Activated CD4-positive, alpha-beta T cell treated with anti-CD3 and anti-CD28 coated beads, Interleukin-2, Interleukin-6, amounts not matched to agents 100 ng/mL and 50 ng/mL, durations not matched to agents 16 hours and 8 hours (primary cell): ENCODE data around the gene IGF2BP1.

ENCODE experiments used
- DNase-seq: peaks from one replicate; pipeline ENCODE4 v3.0.0-alpha.2; 2020

The IGF2BP1 gene

DNA sequence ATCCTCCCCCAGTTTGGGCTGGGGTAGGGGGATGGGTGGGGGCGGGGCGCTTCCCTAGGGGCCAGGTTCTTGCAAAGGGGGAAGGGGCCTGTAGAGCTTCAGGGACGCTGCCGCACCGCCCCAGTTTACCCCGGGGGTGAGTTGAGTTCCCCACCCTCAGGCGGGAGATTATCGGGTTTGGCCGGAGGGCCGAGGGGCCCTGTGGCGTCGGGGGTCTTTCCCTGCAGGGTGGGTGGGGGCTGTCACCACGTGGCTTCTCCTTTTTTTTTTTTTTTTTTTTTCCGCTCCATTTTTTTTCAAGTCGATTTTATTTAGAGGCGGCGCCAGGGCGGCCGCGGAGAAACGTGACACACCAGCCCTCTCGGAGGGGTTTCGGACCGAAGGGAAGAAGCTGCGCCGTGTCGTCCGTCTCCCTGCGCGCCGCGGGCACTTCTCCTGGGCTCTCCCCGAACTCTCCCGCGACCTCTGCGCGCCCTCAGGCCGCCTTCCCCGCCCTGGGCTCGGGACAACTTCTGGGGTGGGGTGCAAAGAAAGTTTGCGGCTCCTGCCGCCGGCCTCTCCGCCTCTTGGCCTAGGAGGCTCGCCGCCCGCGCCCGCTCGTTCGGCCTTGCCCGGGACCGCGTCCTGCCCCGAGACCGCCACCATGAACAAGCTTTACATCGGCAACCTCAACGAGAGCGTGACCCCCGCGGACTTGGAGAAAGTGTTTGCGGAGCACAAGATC, at the start of gene IGF2BP1:
TSS of gene IGF2BP1 (plus strand) at position 283 of the 724 bp plus-strand sequence. CDS start at position 644, 361 bp downstream.
- DNase-seq: peak; percentile 28

DNA sequence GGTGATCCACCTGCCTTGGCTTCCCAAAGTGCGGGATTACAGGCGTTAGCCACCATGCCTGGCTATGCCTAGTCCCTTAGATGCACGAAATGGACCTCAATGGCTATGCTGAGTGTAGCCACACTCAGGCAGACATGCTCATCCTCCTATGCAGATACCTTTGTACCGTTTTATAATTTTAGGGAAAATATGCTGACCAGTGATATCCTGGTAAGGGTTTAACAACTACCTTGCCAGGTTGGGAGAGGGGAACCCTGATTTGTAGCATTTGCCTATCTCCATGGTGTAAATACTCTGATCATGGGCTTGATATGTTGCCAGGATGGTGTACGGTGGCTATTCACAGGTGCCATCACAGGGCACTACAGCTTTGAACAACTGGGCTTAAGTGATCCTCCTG, 45.6 kb upstream of the IGF2BP1 start:
- DNase-seq: no peak

DNA sequence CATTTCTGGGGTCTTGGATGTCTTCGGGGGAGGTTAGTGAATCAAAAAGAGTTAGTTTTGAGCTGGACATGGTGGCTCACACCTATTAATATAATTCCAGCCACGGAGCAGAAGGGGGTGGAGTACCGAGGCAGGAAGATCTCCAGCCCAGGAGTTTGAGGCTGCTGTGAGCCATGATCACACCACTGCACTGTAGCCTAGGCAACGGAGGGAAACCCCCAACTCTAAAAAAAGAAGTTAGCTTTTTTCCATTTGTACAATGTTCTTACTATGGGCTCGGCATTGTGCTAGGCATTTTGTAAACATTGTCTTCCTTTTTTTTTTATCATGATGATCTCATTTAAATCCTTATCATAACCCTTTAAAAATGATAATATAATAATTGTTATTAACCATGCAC, 44.3 kb upstream of the IGF2BP1 start:
- no peak for DNase-seq

DNA sequence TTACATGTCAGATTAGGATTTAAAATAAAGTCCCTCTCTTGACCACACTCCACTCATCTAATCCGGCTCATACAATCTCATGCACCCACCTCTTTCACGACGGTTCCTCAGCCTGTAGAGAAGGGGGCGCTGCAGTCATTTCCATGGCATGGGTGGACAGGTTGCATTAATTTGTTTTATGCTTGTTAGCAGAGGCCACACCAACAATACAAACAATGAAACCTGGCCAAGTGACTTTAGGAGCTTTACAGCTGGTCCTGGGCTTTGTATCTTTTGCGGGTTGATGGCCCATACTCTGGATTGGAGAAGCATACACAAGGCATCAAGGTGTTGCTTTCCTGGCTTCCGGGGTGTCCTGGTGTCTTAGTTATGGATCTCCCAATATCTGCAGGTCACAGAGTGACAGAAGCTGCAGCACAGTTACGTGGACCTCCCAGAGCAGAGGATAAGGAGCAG, 42.9 kb upstream of the IGF2BP1 start:
- no peak for DNase-seq

DNA sequence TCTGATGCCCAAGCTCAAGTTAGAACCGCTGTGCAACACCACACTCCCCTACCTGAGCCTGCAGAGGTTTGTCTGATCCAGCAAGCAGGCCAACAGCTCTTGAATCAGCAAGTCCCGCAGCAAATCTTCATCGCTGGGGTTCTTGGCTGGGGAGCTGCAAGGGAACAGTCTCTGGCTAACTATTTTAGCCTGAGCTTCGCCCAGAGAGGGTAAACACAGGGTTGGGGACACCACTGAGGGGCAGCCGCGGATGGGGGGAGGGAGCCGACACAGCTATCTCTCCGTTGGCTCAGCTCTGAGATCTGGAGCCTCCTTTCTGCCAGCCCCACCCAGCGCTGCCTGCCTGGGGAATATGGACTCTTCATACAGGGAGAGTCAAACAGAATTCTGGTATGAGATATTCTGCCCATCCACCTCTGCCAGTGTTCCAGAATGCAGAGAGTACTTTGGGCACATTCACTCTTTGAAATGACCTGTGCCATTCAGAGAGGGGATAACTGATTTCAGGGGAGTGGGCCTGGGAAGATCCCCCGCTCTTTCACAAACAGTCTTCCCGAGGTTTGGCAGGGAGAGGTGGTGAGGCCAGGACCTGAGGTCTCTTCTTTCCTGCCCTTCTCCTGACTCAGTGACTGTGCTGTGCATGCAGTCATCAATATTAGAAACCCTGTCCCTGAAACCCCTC, 36.2 kb upstream of the IGF2BP1 start:
- DNase-seq: no peak

DNA sequence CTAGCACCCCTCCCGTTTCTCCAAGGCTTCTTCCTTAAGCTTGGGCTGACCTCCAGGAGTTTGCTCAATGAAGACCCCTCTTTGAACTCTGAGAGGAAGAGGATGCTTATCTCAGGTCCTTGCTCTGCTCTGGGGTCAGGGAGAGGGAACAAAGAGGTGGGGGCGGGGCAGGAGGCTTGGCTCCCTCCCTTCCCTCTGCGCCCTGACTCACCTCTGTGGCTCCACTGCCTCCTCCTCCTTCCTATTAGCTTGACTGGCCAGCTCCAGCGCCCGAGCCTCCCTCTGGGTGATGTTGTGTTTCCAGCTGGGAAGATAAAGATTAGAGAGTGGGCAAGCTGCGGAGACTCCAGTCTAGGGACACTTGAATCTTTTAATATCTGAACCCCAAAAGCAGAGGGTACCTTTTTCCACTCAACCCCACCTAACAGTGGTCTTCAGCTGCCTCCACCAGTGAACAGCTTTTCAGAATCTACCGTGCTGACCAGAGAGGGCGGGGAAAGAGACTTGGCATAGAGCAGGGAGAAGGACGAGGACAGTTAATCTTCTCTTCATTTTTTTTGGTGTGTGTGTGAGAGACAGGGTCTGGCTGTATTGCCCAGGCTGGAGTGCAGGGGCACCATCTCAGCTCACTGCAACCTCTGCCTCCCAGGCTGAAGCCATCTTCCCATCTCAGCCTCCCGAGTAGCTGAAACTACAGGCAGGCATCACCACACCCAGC, 35.5 kb upstream of the IGF2BP1 start:
- DNase-seq: no peak

DNA sequence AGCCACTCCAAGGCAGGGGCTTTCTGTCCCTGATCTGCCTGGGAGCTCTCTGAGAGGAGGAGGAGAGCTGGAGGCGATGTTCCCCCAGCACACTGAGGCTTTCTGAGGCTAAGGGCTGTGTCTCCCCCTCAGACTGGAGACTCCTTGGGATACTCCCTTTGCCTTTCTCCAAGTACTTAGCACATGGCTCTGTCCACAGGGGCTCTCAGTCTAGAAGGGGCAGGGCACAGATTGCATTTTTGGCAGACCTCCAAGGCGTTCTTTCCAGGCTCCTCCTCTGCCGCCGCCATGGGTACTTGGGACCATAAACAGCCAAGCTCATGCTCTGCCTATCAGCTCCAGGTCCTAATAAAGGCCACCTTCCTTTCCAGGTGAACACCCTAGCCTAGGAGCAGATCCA, 27.0 kb upstream of the IGF2BP1 start:
- no peak for DNase-seq

DNA sequence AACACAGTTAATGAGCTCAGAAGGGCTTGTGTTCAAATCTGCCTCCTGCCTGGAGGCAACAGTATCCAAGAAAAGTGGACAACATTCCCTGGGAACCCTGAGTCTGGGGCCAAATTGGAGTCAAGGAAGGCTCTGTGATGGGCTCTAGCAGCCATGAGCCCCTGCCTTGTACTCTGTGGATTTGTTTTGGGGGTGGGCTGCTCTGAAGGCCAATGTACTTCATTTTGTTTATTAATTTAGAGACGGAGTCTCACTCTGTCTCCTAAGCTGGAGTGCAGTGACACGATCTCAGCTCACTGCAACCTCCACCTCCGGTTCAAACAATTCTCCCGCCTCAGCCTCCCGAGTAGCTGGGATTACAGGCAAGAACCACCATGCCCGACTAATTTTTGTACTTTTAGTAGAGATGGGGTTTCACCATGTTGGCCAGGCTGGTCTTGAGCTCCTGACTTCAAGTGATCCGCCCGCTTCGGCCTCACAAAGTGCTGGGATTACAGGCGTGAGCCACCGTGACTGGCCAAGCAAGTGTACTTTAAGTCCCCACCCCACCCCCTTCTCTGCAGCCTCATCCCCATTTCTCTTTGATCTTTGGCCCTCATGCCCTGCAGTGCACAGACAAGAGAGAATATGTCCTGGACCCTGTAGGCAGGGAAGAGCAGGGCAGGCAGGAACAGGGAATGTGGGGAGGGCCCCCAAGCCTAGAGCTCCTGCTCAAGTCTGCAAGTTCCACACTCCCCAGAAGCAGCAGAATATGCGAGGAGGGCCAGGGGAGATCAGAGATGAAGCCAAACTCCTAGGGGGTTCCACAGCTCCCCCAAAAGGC, 26.1 kb upstream of the IGF2BP1 start:
- DNase-seq: no peak

DNA sequence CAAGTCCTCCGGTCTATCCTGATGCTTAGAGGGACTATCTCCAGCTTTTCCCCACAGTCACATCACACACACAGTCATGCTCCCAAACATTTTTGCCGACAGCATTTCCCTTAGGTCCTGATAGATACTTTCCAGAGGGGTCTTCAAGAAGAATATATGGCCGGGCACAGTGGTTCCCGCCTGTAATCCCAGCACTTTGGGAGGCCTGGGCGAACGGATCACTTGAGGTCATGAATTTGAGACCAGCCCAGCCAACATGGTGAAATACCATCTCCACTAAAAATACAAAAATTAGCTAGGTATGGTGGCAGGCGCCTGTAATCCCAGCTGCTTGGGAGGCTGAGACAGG, 24.5 kb upstream of the IGF2BP1 start:
- DNase-seq: no peak

DNA sequence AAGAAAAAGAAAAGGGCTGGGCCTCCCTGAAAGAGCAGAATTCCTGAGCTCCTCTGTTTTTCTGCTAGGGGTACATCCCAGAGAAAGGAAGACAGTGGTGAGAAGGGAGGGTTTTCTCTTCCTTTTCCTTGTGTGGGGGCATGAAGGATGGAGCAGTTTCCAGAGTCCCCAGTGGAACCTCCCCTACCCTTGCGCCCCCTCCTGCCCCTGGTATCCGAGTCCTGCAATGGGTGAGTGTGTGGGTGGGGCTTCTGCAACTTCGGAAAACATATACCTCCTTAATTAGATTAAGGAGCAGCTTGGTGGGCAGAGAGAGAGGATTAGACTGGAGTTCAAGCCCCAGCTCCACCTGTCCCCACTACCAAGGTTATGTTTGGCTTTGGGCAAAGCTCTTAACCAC, 23.4 kb upstream of the IGF2BP1 start:
- no peak for DNase-seq

DNA sequence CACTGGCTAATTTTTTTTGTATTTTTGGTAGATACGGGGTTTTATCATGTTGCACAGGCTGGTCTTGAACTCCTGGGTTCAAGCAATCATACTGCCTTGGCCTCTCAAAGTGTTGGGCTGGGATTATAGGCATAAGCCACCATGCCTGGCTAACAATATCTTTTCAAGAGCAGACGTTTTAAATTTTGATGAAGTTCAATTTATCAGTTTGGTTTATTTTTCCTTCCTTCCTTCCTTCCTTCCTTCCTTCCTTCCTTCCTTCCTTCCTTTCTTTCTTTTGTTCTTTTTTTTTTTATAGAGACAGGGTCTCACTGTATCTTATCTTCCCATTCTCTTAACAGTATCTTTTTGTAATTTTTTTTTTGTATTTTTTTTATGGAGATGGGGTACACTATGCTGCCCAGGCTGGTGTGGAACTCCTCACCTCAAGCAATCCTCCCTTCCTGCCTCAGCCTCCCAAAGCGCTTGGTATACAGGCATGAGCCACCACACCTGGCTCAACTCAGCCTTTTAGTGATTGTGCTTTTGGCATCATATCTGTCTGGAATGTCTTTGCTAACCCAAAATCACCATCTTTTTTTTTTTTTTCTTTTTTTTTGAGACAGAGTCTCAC, 15.2 kb upstream of the IGF2BP1 start:
- DNase-seq: no peak

DNA sequence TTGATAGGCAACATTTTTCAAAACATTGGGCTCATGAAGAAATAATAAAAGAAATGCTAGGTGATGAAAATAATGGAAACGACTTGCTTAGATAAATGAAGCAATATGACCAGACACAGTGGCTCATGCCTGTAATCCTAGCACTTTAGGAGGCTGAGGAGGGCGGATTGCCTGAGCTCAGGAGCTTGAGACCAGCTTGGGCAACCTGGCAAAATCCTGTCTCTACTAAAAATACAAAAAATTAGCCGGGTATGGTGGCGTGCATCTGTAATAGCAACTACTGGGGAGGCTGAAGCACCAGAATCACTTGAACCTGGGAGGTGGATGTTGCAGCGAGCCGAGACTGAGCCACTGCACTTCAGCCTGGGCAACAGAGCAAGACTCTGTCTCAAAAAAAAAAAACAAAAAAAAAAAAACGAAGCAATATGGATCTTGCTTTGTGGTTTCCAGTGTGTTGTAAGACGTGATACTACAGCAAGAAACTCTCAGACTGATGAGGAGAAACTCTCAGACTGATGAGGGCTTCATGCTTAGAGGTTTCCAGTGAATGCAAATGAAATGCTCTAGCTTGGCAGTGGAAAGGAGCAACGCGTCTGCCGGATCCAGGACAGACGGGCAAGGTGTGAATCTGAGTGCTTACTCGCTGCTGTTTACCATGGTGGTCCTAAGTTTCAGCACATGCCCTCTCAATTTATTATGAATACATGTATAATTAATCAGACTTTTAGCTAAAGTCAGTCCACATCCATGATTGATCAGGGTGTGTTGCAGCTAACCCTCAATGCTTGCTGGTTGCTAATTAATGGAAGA, 11.5 kb upstream of the IGF2BP1 start:
- DNase-seq: no peak

DNA sequence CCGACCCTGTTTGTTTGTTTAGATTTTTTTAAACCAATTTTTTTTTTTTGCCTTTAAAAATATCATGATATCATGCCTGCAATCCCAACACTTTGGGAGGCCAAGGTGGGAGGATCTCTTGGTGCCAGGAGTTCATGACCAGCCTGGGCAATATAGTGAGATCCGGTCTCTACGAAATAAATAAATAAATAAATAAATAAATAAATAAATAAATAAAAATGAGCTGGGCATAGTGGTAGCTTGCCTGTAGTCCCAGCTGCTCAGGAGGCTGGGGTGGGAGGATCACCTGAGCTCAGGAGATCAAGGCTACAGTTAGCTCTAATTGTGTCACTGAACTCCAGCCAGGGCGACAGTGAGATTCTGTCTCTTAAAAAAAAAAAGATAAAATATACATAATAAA, 8.1 kb upstream of the IGF2BP1 start:
- no peak for DNase-seq

DNA sequence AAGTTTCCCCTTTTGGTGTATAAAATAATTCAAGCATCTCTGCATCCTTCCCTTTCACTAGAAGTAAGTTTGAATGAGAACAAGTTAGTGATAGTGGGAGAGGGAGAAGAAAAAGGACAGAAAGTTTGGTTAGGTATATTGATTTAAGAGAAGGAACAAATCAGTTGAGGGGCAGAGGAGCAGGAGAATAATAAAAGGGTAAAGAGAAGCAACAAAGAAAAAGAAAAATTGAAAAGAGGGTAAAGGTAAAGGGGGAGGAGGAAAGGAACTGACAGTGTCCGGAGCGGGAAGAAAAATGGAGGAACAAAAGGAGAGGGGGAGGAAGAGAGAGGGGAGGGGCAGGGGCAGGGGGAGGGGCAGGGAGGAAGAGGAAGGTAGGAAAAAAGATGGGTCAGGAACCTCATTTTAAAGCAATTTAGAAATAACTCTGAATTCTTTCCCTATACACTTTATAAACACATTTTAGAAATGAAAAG, 6.3 kb upstream of the IGF2BP1 start:
- no peak for DNase-seq

DNA sequence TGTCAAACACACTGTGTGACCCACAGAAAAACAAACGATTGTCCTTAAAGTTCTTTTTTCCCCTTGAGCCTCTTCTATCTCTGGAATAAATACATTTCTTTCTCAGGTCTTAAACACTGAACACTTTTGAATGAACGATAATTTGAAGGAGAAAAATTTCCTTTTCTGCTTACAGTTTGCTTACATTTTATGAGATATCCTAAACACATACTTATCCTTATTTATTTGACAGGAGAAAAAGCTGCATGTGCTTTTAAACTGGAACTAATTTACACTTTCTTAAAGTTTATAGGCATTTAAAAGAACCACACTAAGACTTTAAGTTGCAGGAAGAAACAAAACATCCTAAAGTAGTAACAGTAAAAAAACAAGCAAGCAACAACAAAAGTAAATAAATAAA, 4.7 kb upstream of the IGF2BP1 start:
- no peak for DNase-seq

DNA sequence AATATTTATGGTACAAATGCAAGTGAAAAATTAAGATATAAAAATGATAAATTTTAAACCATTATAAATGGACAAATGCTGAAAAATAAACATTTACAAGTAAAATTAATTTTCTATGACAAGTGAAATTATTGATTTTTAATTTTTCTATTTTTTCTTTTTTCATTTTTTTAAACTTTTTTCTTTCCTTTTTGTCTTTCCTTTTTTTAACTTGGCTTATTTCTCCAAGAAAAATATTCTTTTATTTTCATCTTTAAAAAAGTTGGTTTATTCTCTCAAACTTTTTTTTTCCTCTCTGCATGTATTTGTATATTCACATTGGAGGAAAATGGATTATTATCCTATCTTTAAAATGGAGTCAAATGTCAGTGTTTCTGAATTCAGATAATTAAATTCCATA, 3.9 kb upstream of the IGF2BP1 start:
- DNase-seq: no peak

DNA sequence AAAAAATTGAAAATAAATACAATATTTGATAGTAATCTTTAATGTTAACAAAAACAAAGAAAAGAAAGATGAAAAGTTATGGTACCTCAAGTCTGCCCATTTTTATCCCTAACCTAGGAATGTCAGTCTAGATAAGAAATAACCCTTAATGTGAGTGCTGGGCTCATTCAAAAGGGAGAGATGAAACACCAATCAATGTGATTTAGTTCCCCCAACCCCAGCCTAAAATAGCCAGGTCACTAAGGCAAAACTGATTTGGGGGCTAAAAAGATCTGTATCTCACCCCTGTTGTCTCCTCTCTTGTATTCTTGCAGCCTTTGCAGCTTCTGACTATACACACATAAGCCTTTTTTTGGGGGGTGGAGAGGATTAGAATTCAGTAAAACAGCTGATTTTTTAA, 3.2 kb upstream of the IGF2BP1 start:
- no peak for DNase-seq

DNA sequence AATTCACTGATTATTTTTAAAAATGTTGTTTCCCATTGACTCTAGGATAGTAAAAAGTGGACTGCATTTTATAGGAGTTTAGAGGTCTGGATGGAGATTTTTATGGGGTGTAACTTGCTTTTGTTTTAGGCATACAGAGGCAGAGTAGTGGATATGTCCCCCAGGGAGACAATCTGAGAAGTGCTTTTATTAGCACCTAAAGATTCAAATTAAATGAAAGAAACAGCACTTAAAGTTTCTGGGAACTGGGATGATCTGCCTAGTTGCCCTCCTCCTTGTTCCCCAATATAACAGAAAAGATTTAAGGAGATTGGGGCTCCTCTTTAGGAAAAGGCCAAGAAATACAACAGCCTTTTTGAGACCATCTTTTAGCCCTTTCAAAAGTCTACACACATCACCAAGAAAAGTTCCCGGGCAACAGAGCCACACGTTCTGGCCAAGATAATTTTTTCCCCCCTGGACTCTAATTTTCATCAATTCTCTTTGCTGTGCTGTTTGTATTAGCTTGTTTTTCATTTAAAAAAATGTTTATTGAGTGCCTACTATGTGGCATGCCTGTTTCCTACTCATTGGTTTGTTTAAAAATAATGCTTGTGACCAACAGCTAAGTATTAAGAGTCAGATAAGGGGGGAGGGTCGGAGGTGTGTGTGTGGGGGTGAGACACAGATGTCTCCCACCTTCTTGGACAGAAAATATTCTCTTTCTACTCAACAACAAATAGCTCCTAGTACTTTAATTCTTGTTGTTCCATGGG, 2.5 kb upstream of the IGF2BP1 start:
- DNase-seq: no peak

DNA sequence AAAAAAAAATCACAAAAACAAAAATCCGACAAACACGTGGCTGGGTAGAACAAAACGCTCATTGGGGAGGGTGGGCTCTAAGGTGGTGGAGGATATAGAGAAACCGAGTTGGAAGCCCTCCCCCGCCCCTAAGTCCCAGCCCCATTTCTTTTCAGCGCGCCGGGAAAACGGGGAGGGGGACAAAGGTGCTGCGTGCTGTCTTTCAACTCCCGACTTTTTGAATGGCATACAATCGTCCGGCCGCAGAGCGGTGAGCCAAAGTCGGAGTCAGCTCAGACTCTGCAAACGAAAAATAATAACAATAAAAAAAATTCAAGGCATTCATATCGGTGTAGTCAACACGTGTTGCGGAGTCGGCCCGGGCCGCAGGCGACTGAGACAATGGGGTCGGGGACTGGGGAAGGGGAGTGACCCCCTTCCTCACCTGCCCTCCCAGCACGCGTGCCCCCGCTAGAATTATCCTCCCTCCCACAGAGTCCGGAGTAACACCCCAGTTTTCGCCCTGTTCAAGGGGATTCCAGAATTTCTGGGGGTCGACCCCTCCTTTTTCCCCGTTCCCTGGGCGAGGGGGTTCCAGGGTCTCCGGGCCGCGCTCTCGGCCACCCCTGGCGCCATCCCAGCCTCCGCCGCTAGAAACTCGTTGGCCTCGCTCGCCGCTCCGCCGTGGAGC, 1.7 kb upstream of the IGF2BP1 start:
- no peak for DNase-seq

DNA sequence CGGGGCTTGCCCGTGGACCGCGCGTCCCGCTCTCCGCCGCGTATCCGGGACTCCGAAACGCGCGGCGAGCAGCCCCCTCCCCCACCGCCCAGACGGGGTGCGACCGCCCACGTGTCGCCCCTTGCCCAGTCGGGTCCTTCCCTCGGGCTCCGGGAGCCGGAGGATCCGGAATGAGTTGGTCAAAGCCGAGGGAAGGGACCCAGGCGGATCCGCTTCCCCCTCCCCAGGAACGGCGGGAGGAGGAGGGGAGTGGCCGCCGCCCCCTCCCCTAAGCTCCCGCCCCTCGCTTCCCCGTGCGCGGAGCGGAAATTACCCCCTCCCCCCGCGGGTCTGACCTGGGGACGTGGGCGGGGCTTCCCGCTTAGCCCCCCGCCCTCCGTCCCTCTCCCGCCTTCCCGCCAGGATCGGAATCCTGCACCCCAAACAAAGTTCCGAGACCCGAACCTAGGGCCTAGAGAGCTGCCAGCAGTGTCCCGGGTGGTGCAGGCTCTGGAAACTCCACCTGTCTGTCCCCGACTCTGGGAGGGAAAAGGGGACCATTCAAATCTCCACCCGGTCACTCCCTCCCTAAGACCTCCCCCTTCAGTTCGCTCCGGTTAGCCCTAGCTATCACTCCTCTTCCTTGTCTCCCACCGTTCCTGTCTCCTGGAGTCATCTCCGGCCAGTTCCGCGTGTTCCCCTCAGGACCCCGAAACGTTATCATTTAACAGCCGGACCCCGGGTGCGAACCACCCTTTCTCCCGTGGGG, 1.0 kb upstream of the IGF2BP1 start:
- DNase-seq: no peak
